Panc1 (cell line): ENCODE measurements around the gene ZBTB7C. TPM values are rescaled to one million over a fixed set of nuclear protein-coding genes. Genes with fewer than 3 reads are reported as not detected.

Experiments used
- ATAC-seq: fragments of 200-7000 bp; cut with Tn5 transposase; 2 replicates; pipeline ENCODE4 v1.9.1; 2020; ENCODE audit warnings: mild to moderate bottlenecking, moderate library complexity
- BruUV-seq: library from RNA; stranded (reverse); fragments of 400-500 nt; replicated peaks from 2 replicates; lab custom pipeline; 2021; lab: Mats Ljungman, UMichigan
- CTCF ChIA-PET: fragments of 300-600 bp; sonication (Branson Sonifier 250); formaldehyde crosslinking; loops from one replicate; lab custom pipeline; 2022; ENCODE audit warnings: antibody characterized with exemption; lab: Charles Lee
- POLR2A ChIA-PET: fragments of 300-600 bp; sonication (Branson Sonifier 250); formaldehyde crosslinking; loops from one replicate; lab custom pipeline; 2022; ENCODE audit warnings: antibody characterized with exemption; lab: Charles Lee
- DNase-seq: peaks from one replicate; pipeline ENCODE4 v3.0.0-alpha.2; 2010; ENCODE audit warnings: low read depth, low spot score
- H3K27ac ChIP-seq: 2 replicates; pipeline ENCODE4 v1.5.1; 2011; ENCODE audit warnings: mild to moderate bottlenecking, low read length, inconsistent platforms
- H3K27me3 ChIP-seq: fragments of 200-500 bp; sonication (Bioruptor generic); 2 replicates; pipeline ENCODE4 v1.6.0; 2014; ENCODE audit warnings: low read length, inconsistent platforms; ENCODE audit not compliant: control insufficient read depth, insufficient read depth
- H3K36me3 ChIP-seq: fragments of 200-500 bp; sonication (Bioruptor generic); 2 replicates; pipeline ENCODE4 v1.5.1; 2014; ENCODE audit warnings: inconsistent platforms, mild to moderate bottlenecking, low read length, moderate library complexity; ENCODE audit not compliant: control insufficient read depth, insufficient read depth
- H3K4me1 ChIP-seq: 2 replicates; pipeline ENCODE4 v1.5.1; 2011; ENCODE audit warnings: inconsistent platforms, mild to moderate bottlenecking, low read length, moderate library complexity; ENCODE audit not compliant: control insufficient read depth, insufficient read depth
- H3K4me3 ChIP-seq, 2 experiments: 2 replicates each; pipeline ENCODE4 v1.5.1; 2011 to 2012; ENCODE audit warnings: low read depth in 2 of 2, low read length in 2 of 2, mild to moderate bottlenecking in 2 of 2, inconsistent platforms in 1 of 2, moderate library complexity in 1 of 2
- H3K9me3 ChIP-seq: fragments of 200-500 bp; sonication (Bioruptor generic); 2 replicates; pipeline ENCODE4 v1.5.1; 2014; ENCODE audit warnings: low read depth, mild to moderate bottlenecking, inconsistent platforms, low read length, moderate library complexity; ENCODE audit not compliant: control insufficient read depth, insufficient read depth
- POLR2AphosphoS5 ChIP-seq: IDR thresholded peaks from 2 replicates; pipeline ENCODE4 v1.6.1; 2012; ENCODE audit warnings: mild to moderate bottlenecking, low read depth, low read length, moderate library complexity
- SIN3A ChIP-seq: IDR thresholded peaks from 2 replicates; pipeline ENCODE4 v1.6.1; 2012; ENCODE audit warnings: low read depth, mild to moderate bottlenecking, low read length, moderate library complexity, borderline replicate concordance; ENCODE audit not compliant: insufficient read depth
- TCF7L2 ChIP-seq: IDR thresholded peaks from 2 replicates; pipeline ENCODE4 v1.6.1; 2011; ENCODE audit warnings: mild to moderate bottlenecking, low read depth, low read length, inconsistent platforms
- in situ Hi-C: cut with HindIII; loops from 2 replicates; pipeline ENCODE4 v1.10.0; 2016; ENCODE audit warnings: low sequenced_read_pairs, low pct_unique_long_range_greater_than_20kb
- intact Hi-C: fragments of 100-400 bp; cut with micrococcal nuclease; formaldehyde crosslinking; loops from one replicate; pipeline ENCODE4 v1.10.0; 2022; ENCODE audit not compliant: unreplicated experiment
- total RNA-seq: library from RNA; stranded (reverse); gene quantifications from one replicate; pipeline ENCODE4 v1.2.1, GENCODE V29; 2021; ENCODE audit not compliant: unreplicated experiment
- TF ChIP-seq, protein P1 (sequence below), 2 experiments: IDR thresholded peaks; 2 replicates each; pipeline ENCODE4 v1.6.1; 2011 to 2012; ENCODE audit warnings: low read depth in 2 of 2, control low read depth in 1 of 2, low read length in 1 of 2, mild to moderate bottlenecking in 1 of 2, moderate library complexity in 1 of 2; ENCODE audit not compliant: insufficient read depth in 1 of 2
- TF ChIP-seq, protein P2 (sequence below): fragments of 450-650 bp; IDR thresholded peaks from 2 replicates; pipeline ENCODE4 v1.5.1; 2017; ENCODE audit warnings: mild to moderate bottlenecking

Gene ZBTB7C
- total RNA-seq, 1 experiment from 2014 or later, result 0.03 TPM

DNA sequence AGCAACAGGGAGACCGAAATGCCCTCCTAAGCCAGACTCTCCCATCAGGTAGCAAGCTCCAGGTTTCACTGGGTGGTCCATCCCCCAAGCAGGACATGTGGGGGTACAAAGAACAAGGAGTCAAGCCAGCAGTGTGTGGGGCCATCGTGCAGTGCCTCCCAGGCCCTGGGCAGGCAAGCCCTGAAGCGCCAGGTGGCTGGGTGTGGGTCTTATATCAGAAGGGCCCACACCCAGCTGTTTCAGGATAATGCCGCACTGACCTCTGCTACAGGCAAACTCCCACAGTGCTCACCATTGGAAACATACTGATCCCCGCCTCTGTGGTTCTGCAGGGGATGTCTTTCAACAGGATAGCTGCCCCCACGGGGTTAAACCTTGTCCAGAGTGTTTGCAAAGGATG, 304.5 kb downstream of the ZBTB7C start:
- ATAC-seq, result no peak
- CTCF ChIA-PET, result no interaction called here
- no peaks in the 10 kb centered on the region for H3K36me3 ChIP-seq
- no peak for DNase-seq
- intact Hi-C loops (no loop called here), in situ Hi-C loops (no loop called here)
- no peaks in the 10 kb centered on the region for H3K4me1 ChIP-seq
- H3K9me3 ChIP-seq, result no peaks in the 10 kb centered on the region
- no TSS peak for BruUV-seq
- POLR2A ChIA-PET, result no interaction called here
- no peak overlapping the region for H3K4me3 ChIP-seq
- no peak overlapping the region for H3K27ac ChIP-seq
- TF ChIP-seq, protein P1, sequence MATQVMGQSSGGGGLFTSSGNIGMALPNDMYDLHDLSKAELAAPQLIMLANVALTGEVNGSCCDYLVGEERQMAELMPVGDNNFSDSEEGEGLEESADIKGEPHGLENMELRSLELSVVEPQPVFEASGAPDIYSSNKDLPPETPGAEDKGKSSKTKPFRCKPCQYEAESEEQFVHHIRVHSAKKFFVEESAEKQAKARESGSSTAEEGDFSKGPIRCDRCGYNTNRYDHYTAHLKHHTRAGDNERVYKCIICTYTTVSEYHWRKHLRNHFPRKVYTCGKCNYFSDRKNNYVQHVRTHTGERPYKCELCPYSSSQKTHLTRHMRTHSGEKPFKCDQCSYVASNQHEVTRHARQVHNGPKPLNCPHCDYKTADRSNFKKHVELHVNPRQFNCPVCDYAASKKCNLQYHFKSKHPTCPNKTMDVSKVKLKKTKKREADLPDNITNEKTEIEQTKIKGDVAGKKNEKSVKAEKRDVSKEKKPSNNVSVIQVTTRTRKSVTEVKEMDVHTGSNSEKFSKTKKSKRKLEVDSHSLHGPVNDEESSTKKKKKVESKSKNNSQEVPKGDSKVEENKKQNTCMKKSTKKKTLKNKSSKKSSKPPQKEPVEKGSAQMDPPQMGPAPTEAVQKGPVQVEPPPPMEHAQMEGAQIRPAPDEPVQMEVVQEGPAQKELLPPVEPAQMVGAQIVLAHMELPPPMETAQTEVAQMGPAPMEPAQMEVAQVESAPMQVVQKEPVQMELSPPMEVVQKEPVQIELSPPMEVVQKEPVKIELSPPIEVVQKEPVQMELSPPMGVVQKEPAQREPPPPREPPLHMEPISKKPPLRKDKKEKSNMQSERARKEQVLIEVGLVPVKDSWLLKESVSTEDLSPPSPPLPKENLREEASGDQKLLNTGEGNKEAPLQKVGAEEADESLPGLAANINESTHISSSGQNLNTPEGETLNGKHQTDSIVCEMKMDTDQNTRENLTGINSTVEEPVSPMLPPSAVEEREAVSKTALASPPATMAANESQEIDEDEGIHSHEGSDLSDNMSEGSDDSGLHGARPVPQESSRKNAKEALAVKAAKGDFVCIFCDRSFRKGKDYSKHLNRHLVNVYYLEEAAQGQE (IDR thresholded peaks at IDR 0.05; ENCODE audit: insufficient read depth in 1 of 2, low read depth in 2 of 2, low read length in 1 of 2), result no peak
- TF ChIP-seq TCF7L2, result no peak
- no peaks in the 10 kb centered on the region; the same call in 1 of the 2 replicates for H3K27me3 ChIP-seq

DNA sequence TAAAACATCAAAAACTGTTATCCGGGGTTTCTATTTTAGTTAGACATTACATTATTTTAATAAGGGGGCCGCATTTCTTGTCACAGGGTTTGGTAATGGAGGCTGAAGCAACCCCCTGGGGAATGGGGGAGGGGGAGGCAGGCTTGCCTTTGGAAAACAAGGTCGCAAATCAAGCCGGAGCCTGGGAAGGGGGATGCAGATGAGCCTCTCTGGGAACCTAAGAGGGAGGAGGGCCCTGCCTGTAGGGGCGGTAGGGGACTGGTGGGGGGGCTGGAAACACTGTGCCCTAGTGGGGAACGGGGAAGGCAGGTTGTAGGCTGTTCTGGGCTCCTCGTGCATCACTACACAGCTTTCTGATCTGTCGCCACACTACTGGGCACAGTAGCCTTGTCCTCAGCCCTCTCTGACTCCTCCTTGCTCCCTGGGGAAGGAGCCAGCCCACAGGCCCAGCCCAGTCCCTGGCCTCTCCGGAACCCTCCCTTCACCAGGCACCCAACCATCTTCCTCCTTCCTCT, 308.5 kb downstream of the ZBTB7C start:
- ChIA-PET POLR2A (no interaction called here), CTCF (no interaction called here)
- H3K27me3 ChIP-seq, result no peaks in the 10 kb centered on the region; the same call in 1 of the 2 replicates
- in situ Hi-C loops, result no loop called here
- H3K9me3 ChIP-seq, result no peaks in the 10 kb centered on the region
- ATAC-seq (no peak), DNase-seq (no peak)
- H3K4me1 ChIP-seq, result no peaks in the 10 kb centered on the region
- no peaks in the 10 kb centered on the region for H3K36me3 ChIP-seq
- intact Hi-C loops, result no loop called here
- TF ChIP-seq TCF7L2 (no peak), POLR2AphosphoS5 (no peak), SIN3A (no peak)
- TF ChIP-seq, protein P2, sequence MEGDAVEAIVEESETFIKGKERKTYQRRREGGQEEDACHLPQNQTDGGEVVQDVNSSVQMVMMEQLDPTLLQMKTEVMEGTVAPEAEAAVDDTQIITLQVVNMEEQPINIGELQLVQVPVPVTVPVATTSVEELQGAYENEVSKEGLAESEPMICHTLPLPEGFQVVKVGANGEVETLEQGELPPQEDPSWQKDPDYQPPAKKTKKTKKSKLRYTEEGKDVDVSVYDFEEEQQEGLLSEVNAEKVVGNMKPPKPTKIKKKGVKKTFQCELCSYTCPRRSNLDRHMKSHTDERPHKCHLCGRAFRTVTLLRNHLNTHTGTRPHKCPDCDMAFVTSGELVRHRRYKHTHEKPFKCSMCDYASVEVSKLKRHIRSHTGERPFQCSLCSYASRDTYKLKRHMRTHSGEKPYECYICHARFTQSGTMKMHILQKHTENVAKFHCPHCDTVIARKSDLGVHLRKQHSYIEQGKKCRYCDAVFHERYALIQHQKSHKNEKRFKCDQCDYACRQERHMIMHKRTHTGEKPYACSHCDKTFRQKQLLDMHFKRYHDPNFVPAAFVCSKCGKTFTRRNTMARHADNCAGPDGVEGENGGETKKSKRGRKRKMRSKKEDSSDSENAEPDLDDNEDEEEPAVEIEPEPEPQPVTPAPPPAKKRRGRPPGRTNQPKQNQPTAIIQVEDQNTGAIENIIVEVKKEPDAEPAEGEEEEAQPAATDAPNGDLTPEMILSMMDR, result no peak
- TF ChIP-seq, protein P1 (IDR thresholded peaks at IDR 0.05; ENCODE audit: insufficient read depth in 1 of 2, low read depth in 2 of 2, low read length in 1 of 2), result no peak
- H3K27ac ChIP-seq, result no peak overlapping the region
- no TSS peak for BruUV-seq
- no peak overlapping the region for H3K4me3 ChIP-seq
